Muscle of arm (tissue), 12 donors: ENCODE measurements around the gene UTF1. TPM values are rescaled to one million over a fixed set of nuclear protein-coding genes. Genes with fewer than 3 reads are reported as not detected.
"Not testable (repeated sequence)": the region's sequence is repeated elsewhere in the genome, so short reads cannot be mapped to it uniquely, and the experiment has no call there.

ENCODE experiments used
- DNase-seq: peaks from one replicate; pipeline ENCODE4 v3.0.0-alpha.2; 2013
- polyA plus RNA-seq, 12 donors: library from polyadenylated mRNA; unstranded; fragments of 120-200 nt; gene quantifications; one replicate each; pipeline ENCODE4 v1.2.1, GENCODE V29; 2013; ENCODE audit not compliant: insufficient read length in 12 of 12

The UTF1 gene
- polyA plus RNA-seq, 12 donors, result not detected

DNA sequence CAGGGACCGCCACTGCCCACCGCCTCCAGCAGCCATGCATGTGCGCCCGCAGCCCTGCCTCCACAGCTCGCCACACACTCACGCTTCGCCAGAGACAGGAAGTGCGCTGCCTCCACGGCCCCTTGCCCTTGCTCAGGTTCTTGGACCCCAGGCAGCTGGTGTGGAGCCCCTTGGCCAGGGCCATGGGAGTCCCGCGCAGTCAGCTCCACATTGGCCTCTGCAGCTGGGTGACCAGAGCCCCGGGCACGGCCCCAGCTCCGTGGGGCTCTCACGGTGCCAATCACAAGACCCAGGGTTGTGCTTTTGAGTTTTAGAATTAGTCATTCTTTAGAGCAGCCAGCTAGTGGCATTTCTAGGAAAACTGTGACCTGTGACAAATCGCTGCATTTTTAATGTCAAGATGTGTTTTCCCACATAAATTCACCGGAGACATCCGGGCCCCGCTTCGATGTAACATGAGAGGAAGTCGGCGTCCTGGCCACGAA, 4.3 kb upstream of the UTF1 start:
- DNase-seq, result no peak

DNA sequence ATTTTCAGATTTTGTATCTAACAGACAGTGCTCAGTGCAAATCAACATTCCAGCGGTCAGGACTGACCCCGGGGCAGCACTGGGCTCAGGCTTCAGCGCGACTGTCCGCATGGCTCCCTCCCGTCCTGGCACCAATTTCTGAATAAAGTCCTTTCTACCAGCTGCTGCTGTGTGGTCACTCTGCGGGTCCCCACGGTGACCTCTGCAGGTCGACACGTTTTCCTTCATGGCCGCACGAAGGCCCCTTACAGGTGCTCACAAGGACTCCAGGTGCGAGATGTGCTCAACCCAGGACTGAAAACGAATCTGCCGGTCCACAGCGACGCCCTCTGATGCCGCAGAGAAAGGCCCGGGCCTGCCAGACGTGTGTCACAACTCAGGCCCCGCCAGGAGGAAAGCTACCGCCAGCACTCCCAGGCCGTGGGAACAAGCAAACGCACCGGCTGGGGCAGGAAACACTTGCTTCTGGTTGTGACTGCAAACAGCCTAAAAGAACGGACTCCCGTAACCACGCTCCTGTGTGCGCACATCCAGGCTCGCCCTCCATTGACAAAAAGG, 3.7 kb upstream of the UTF1 start:
- no peak for DNase-seq

DNA sequence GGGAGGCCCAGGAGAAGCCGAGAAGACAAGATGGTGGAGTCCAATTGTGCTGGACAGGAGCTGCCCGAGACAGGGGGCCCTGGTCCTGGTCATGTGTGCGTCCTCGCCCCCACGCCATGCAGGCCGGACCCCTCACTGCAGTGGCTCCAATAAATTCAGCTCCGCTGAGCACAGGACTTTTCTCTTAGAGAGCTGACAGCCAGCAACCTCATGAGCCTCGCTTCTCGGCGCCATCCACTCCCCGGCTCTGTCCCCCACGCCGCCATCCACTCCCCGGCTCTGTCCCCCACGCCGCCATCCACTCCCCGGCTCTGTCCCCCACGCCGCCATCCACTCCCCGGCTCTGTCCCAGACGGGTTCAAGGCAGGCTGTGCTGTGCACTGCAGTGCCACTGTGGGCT, 2.8 kb upstream of the UTF1 start:
- DNase-seq, result no peak

DNA sequence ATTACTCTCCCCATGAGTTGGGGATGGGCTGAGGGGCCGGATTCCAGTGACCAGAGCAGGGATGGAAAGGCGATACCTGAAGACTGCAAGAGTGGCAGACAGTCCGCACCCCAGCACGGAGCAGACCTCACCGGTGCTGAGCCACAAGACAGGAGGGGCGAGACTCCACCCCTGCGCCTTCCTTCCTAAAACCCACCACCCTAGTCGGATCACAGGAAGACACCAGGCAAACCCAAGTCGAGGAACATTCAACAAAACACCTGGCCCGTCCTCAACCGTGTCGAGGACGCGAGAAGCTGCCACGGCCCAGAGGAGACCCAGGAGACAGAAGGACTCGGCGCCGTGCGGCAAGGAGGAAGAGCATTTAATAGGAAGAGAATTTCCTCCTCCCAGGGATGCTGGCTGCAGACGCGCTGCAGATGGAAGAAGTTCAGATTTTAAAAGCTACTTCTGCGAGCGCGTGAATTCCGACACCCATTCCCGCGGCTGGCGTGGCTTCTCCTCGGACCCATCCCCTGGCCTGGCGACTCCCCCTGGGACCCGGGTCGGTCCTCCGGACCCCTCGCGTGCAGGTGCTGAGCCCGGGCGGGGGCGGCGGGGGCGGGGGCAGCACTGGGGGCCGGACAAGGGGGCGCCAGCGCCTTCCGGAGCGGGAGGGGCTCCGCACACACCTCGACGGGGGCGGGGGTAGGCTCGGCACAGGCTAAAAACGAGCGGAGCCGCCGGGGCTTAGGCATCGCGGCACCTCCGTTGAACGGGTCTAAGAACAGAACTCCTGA, 563 bp upstream of the UTF1 start:
- no peak for DNase-seq

DNA sequence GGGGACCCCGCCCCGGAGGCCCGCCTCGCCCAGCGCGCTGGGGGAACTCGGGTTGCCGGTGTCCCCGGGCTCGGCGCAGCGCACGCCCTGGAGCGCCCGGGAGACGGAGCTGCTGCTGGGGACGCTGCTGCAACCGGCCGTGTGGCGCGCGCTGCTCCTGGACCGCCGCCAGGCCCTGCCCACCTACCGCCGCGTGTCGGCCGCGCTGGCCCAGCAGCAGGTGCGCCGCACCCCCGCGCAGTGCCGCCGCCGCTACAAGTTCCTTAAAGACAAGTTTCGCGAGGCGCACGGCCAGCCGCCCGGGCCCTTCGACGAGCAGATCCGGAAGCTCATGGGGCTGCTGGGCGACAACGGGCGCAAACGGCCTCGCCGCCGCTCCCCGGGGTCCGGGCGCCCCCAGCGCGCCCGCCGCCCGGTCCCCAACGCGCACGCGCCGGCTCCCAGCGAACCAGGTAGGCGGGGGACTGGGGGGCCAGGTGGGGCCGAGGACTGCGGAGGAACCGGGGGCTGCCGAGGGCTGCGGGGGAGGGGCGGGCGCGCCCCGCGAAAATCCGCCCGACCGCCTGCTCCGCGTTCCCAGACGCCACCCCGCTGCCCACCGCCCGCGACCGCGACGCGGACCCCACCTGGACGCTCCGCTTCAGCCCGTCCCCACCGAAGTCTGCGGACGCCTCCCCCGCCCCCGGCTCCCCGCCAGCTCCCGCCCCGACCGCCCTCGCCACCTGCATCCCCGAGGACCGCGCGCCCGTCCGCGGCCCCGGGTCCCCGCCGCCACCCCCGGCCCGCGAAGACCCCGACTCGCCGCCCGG, 574 bp downstream of the UTF1 start:
- DNase-seq, result no peak

DNA sequence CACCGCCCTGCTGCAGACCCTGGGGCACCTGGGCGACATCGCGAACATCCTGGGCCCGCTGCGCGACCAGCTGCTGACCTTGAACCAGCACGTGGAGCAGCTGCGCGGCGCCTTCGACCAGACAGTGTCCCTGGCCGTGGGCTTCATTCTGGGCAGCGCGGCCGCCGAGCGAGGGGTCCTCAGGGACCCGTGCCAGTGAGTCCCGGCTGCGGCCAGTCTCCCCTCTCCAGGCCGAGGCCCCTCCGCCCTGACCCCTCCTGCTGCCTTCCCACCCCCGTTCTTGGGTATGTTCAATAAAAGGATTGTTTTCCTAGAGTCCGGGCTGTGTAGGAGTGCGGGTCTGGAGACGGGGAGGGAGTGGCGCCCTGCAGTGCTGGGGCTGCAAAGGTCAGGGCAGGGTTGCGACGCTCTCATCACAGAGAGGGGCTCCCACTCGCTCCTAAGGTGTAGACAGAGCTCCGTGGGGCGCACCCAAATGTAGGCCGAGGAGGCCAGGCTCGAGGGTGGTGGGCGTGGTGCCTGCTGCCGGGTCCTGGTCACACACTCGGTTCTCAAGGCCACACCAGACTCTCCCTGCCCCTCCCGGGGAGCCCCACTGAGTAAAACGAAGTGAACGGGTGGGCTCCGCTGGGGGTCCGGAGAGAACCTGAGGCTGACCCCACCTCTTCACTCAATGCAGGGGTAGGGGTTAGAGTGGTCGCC, 1.4 kb downstream of the UTF1 start:
- DNase-seq, result no peak

DNA sequence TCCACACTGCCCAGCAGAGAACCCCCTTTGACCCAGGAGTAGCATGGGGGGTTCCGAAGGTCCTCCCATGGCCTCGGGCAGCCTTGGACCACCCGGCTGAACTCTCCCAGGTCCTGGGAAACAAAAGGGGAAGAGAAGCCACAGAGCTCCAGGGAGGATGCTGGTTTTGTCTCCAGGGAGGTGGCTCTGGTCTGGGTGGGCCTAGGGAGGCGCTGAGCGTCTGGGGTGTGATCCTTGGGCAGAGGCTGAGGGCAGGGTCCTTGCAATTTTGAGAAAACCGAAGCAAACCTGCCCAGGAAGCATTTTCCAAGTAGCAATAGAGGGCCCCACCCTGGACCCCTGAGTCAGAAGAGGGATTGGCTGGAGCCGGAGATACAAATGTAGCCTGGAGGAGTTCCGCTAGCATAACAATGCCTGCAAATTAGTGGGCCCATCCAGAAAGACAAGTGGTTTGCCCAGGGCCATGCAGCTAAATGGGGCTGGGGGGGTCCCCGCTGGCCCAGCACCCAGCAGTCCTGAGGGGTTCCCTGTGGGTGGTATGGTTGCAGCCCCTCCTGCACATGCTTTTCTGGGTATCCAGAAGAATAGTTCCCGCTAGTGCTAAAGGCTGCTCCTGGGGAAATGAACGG, 2.0 kb downstream of the UTF1 start:
- DNase-seq, result no peak

DNA sequence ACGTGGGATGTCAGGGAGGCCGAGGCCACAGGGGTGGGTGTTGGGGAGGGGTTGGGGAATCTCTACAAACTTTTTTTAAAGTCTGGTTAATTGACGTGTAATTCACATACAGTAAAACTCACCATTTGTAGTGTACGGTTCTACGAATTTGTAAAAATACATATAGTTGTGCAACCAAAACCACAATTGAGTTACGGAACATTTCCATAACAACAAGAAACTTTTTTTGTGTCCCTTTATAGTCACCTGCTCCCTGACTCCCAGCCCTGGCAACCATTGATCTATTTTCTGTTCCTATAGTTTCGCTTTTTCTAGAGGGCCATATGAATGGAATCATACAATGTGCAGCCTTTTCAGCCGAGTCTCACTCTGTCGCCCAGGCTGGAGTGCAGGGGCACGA, 4.8 kb downstream of the UTF1 start:
- DNase-seq, result not testable (repeated sequence)

DNA sequence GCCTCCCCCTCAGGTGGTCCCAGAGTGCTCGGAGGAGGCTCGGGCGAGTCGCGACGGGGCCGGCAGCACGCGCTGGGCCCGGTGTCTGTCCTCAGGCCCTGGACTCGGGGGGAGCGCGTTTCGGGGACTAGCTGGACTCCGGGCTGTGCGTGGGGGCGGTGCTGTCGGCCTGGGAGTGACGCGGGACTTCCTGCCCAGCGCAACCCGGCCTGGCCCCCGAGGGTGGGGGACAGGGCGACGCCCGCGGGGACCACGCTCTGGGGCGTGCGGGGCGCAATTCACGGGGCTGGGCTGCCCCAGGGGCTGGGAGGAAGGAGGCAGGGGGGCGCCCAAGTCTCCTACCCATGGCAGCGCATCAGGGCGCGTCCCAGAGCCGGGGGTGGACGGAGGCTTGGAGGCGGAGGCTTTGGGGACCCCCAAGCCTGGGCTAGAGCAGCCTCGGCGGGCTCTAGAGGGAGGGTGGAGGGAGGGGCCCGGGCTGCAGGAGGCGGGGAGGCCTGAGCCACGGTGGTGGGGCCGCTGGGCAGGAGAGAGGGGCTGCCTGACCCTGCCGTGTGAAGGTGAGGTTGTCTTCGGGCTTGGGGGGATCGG, 5.3 kb downstream of the UTF1 start:
- DNase-seq, result no peak

DNA sequence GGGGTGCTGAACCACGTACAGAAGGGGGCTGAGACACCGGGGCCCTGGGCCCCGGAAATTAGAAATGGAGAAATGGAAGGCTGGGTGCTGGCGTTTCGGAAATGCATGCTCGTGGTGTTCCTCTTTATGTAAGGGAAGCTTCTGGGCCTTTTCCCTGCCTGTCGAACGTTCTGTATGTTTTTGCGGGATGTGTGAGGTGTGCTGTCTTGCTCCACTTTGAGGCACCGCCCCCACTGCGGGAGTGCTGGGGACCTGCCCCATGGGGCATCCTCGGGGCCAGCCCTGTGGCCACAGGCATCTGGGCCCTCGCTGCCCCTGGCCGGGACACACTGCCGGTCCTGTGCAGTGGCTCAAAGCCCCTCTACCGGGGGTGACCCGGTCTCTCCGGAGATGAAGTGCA, 5.9 kb downstream of the UTF1 start:
- DNase-seq, result no peak

DNA sequence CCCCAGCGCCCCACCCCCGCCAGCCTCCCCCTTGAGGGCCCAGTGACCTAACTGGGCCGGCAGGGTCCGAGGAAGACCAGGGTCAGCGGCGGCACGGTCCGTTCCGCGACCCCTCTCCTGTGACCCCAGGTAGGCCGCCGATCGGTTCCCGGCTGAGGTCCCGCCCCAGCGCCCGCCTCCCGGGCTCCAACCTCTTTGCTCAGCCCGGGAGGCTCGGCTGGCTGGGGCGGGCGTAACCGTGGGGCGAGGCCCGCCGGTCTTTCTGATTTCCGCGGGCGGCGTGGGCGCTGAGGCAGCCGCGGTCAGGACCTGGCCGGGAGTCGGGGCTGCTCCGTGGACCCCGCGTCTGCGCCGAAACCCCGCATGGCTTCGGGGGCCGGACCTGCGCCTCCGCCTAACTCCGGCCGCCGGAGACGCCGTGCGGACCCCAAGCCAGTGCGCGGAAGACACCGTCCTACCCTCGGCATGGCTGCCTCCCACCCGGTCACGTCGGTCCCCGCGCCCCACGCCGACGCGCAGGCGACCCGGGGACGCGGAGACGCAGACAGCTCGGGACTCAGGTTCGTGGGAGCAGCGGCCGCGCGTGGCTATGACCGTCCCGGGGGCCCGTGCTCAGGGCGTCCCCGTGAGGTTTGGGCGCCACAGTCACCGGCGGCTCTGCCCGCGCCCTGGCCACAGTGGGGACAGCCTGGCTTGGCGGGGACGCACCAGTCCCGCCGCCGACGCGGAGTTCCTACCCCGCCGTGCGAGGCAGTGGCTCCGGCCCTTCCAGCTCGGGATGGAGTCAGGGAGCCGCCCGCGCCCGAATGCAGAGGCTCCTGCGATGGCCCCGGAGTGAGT, 6.6 kb downstream of the UTF1 start:
- DNase-seq, result no peak

DNA sequence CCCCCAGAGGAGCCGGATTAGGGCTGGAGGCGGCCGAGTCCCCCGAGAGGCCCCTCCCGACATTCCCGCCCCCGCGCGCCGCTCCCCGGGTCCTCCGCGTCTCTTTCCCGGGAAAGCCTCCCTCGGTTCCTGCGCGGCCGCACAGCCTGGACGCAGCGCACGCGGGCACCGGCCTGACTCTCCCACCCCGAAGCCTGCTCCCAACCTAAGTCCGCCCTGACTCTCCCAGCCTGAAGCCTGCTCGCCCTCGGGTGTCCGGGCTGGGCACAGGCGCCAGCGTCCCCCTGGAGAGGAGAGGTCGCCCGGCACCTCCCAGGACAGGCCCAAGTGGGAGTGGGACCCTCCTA, 7.2 kb downstream of the UTF1 start:
- no peak for DNase-seq

DNA sequence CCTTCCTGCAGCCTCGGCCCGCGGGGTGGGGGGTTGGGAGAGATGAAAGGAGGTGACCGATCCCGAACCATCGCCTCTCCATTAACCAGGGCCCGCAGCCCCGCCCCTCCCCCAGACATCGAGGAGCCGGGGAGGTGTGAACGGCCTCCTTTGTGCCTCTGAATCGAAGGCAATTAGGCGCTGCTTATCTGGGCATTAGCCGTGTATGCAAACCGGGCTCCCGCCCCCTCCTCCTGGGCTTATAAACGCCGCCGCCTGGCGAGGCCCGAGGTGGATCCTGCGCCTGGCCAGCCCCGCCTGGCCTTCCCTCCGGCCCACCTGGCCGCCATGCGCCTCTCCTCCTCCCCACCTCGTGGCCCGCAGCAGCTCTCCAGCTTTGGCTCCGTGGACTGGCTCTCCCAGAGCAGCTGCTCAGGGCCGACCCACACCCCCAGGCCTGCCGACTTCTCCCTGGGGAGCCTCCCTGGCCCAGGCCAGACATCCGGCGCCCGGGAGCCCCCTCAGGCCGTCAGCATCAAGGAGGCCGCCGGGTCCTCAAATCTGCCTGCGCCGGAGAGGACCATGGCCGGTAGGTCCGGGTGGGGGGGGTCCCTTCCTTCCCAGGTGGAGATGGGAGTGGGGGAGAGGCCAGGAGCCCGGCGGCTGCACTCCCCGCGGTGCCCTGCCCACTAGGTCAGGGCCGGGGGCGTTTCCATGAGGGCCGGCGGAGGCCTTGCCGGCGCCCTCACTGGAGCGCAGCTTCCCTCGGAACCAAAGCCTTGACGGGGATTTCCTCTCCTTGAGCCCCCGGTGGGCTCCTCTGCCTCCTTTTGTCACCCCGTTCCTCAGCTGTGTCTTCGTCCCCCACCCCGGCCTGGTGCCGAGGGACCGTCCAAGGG, 7.8 kb downstream of the UTF1 start, which contains the start of gene VENTX:
VENTX (plus strand) TSS at position 268 of the 878 bp plus-strand sequence; CDS start at position 328, 60 bp downstream.
- no peak for DNase-seq

DNA sequence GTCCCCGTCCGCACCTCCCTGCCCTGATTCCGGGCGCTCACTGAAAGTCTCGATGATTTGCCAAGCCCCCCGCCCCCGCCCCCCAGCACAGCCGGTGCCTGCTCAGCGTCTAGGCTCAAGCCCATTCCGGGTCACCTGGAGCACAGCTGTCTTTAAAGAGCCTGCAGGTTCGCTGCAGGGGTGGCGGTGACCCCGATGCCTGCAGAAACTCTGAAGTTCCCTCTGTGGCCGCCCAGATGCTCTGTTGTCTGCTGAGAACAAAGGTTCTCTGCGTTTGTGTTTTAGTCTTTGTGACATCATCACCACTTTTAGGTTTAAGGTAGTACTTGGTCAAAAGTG, 8.4 kb downstream of the UTF1 start:
- DNase-seq, result no peak

DNA sequence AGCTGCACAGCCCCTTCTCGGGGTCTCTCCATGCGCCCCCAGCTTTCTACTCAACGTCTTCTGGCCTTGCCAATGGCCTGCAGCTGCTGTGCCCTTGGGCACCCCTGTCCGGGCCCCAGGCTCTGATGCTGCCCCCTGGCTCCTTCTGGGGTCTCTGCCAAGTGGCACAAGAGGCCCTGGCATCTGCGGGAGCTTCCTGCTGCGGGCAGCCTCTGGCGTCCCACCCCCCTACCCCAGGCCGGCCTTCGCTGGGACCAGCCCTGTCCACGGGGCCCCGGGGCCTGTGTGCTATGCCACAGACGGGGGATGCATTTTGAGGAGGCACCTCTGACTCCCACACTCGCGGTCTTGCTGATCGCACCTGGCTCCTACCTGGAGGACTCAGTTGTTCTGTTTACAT, 10.0 kb downstream of the UTF1 start:
- no peak for DNase-seq

DNA sequence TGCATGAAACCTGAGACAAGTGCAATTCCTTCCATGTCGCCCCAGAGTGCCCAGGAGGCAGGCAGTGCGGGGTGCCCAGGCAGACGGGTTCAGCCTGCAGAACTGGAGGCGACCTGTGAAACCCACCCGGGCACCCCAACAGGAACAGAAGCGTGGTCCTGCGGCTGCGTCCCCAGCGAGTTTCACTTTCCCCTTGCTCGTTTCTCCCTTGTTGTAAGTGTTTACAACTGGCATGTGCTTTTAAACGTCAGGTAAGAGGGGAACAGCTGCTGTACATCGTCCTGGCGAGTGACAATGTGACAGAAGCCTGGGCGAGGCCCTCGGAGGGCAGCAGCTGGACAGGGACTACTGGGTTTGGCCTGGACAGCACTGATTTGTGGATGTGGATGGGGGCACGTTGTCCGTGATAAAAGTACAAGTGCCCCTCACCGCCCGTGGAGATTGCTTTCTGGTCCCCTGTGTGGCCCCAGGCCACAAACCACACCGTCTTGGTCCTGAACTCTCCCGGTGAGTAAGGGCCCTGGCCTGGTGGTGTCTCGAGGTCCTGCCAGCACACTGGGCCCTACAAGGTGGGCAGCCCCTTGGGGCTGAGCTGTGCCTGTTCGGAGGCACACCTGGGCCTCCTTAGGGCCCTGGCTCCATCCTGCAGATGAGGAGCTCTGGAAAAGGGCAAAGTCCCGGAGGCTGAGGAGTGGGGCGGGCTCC, 11.6 kb downstream of the UTF1 start:
- DNase-seq, result no peak

DNA sequence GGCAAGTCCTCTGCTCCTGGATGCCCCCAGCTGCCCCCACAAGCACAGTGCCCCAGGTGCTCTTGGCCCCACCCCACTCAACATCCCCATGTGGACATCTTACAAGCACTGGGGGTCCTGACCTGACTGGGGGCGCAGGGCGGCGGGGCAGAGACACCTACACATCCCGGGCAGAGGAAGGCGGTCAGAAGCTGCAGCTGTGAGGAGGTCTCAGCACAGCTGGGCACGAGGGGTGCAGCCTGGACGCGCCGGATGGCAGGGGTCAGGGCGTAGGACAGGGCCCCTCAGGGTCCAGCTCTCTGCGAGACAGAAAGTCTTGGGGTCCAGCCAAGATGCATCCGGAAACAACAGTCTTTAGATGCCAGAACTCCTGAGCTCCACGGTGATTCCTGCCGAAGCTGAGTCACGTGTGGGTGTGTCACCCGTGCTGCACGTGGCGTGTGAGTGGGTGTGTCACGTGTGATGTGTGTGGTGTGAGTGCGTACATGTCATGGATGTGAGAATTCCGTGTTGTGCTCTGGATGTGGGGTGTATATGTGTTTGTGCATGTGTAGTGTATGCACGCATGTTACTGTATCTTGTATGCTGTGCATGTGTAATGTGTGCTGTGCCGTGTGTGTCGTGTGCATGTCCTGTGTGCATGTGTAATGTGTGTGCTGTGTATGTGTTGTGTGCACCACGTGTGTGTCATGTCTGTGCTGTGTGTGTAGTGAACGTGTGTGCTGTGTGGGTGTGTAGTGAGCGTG, 12.8 kb downstream of the UTF1 start:
- no peak for DNase-seq

DNA sequence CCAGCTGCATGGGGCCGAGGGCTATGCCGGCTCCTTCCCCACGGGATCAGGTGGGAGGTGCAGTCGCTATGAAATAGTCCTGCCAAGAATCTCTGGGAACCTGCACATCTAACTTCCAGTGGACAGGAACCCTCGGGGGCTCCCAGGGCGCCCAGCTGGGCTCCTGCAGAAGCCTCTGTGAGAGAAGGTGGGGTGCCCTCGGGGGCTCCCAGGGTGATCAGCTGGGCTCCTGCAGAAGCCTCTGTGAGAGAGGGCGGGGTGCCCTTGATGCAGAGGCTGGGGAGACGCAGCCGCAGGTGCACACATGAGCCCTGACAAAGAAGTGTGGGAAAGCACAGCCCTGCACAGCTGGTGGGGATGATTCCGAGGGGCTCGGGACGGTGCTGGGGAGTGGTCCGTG, 13.6 kb downstream of the UTF1 start:
- DNase-seq, result no peak
